Kidney (tissue), 22 donors: Measurements from ENCODE around the gene ACAA1. TPM values are rescaled to one million over a fixed set of nuclear protein-coding genes. Genes with fewer than 3 reads are reported as not detected.
A peak's percentile ranks its signal among the peaks of the same experiment; 100 is the strongest.

Experiments
- DNase-seq, 5 donors: peaks; one replicate each; pipeline ENCODE4 v3.0.0-alpha.2; 2013 to 2020
- FAIRE-seq: peaks from 2 replicates; lab custom pipeline; 2012; peaks lifted over from hg19 to GRCh38; lab: Jason Lieb, UNC
- H3K27ac ChIP-seq, 2 donors: one replicate each; pipeline ENCODE4 v1.7.0; 2013; ENCODE audit warnings: low read depth in 2 of 2, low read length in 2 of 2, inconsistent platforms in 1 of 2
- H3K27me3 ChIP-seq: one replicate; pipeline ENCODE4 v1.7.1; 2013; ENCODE audit warnings: low read length, inconsistent platforms; ENCODE audit not compliant: control insufficient read depth, insufficient read depth
- H3K36me3 ChIP-seq, 3 donors: one replicate each; pipeline versions ENCODE4 v1.7.0 to v1.7.1; 2013; ENCODE audit warnings: low read length in 3 of 3, control low read depth in 1 of 3, inconsistent platforms in 1 of 3; ENCODE audit not compliant: insufficient read depth in 3 of 3, control insufficient read depth in 2 of 3
- H3K4me1 ChIP-seq, 3 donors: one replicate each; pipeline versions ENCODE4 v1.7.0 to v1.7.1; 2013; ENCODE audit warnings: low read length in 3 of 3, inconsistent platforms in 1 of 3, low read depth in 1 of 3; ENCODE audit not compliant: control insufficient read depth in 2 of 3, insufficient read depth in 2 of 3
- H3K4me3 ChIP-seq, 3 donors: one replicate each; pipeline versions ENCODE4 v1.7.0 to v1.8.1; 2013; ENCODE audit warnings: low read length in 3 of 3, control low read depth in 1 of 3, inconsistent platforms in 1 of 3
- H3K9ac ChIP-seq, 3 donors: one replicate each; pipeline versions ENCODE4 v1.7.0 to v1.7.1; 2013; ENCODE audit warnings: low read length in 3 of 3, control low read depth in 1 of 3, inconsistent platforms in 1 of 3
- H3K9me3 ChIP-seq, 3 donors: one replicate each; pipeline versions ENCODE4 v1.7.0 to v1.7.1; 2013; ENCODE audit warnings: low read length in 3 of 3, control low read depth in 1 of 3, inconsistent platforms in 1 of 3; ENCODE audit not compliant: control insufficient read depth in 2 of 3, insufficient read depth in 1 of 3
- CTCF ChIP-seq: IDR thresholded peaks from 3 replicates; pipeline ENCODE4 v1.5.1; 2012; ENCODE audit warnings: mild to moderate bottlenecking, moderate library complexity, borderline replicate concordance; ENCODE audit not compliant: insufficient read depth; ENCODE audit errors: extremely low read depth
- intact Hi-C: fragments of 100-400 bp; cut with DNase I; formaldehyde crosslinking; loops from one replicate; pipeline ENCODE4 v1.11.1; 2022
- long read RNA-seq, 10 donors: library from polyadenylated mRNA in 1 of 10; unstranded in 1 of 10; transcript quantifications; one replicate each; pipeline ENCODE4 v2.0.0 and lab custom pipeline, GENCODE V29; 2021 to 2026
- polyA plus RNA-seq: library from polyadenylated mRNA; stranded (reverse); fragments of 350-450 nt; fragmentation: Illumina TruSeq; extraction: RNeasy Lipid Tissue Mini Kit (QIAGEN cat#74804); gene quantifications from one replicate; pipeline ENCODE4 v1.2.3, GENCODE V29; 2014; ENCODE audit warnings: low read depth, low replicate concordance; ENCODE audit not compliant: insufficient read depth
- total RNA-seq: library from RNA; stranded (reverse); fragmentation: NEBNext Ultra II Directional; extraction: Animal tissue kit (Norgen Biotek cat#: 25700); gene quantifications from one replicate; pipeline ENCODE4 v1.2.1, GENCODE V29; 2021
- donor health status: control.
- donor health status: control.
- donor health status: control.
- donor health status: control.
- donor health status: control.
- donor health status: DM: yes; HTN: yes; CAD: no.
- donor health status: Normal renal cell carcinoma (clear cell type).

ACAA1 gene
- total RNA-seq (90.0 TPM), polyA plus RNA-seq (566 TPM)
- long read RNA-seq, donor 1, transcript ACAA1-202 (12 exons, 1,785 nt): major isoform, 9 of 17 reads
- long read RNA-seq, donor 1, partial matches to known transcripts: 6 of 17 reads
- long read RNA-seq, donor 1, other reads (novel, unspliced or antisense): 0 of 17 reads
- long read RNA-seq, donor 2, transcript ACAA1-202 (12 exons, 1,785 nt): major isoform, 24 of 48 reads
- long read RNA-seq, donor 2, partial matches to known transcripts: 18 of 48 reads
- long read RNA-seq, donor 2, other reads (novel, unspliced or antisense): 0 of 48 reads
- long read RNA-seq, donor 3, transcript ACAA1-202 (12 exons, 1,785 nt): major isoform, 34 of 56 reads
- long read RNA-seq, donor 3, partial matches to known transcripts: 12 of 56 reads
- long read RNA-seq, donor 3, other reads (novel, unspliced or antisense): 5 of 56 reads
- long read RNA-seq, donor 4, transcript ACAA1-215 (3 exons, 876 nt): minor isoform, 5 of 51 reads
- long read RNA-seq, donor 4, transcript ACAA1-202 (12 exons, 1,785 nt): major isoform, 31 of 51 reads
- long read RNA-seq, donor 4, partial matches to known transcripts: 13 of 51 reads
- long read RNA-seq, donor 4, other reads (novel, unspliced or antisense): 0 of 51 reads
- long read RNA-seq, donor 5: 0 reads
- long read RNA-seq, donor 6, transcript ACAA1-202 (12 exons, 1,785 nt): major isoform, 17 of 20 reads
- long read RNA-seq, donor 6, partial matches to known transcripts: 0 of 20 reads
- long read RNA-seq, donor 6, other reads (novel, unspliced or antisense): 0 of 20 reads
- long read RNA-seq, donor 7, transcript ACAA1-202 (12 exons, 1,785 nt): major isoform, 68 of 120 reads
- long read RNA-seq, donor 7, partial matches to known transcripts: 10 of 120 reads
- long read RNA-seq, donor 7, other reads (novel, unspliced or antisense): 38 of 120 reads
- long read RNA-seq, donor 8, transcript ACAA1-202 (12 exons, 1,785 nt): major isoform, 18 of 19 reads
- long read RNA-seq, donor 8, partial matches to known transcripts: 0 of 19 reads
- long read RNA-seq, donor 8, other reads (novel, unspliced or antisense): 0 of 19 reads
- long read RNA-seq, donor 9, transcript ACAA1-202 (12 exons, 1,785 nt): major isoform, 7 of 10 reads
- long read RNA-seq, donor 9, partial matches to known transcripts: 0 of 10 reads
- long read RNA-seq, donor 9, other reads (novel, unspliced or antisense): 0 of 10 reads
- long read RNA-seq, donor 10, transcript ACAA1-202 (12 exons, 1,785 nt): major isoform, 21 of 38 reads
- long read RNA-seq, donor 10, partial matches to known transcripts: 13 of 38 reads
- long read RNA-seq, donor 10, other reads (novel, unspliced or antisense): 0 of 38 reads

GRCh38 chr3:38136777-38137614 is at the start of gene ACAA1:
Gene ACAA1, minus strand, starts transcription at chr3:38137127. Its CDS starts 92 bp downstream, at chr3:38137035.
- intact Hi-C loops: no loop called here
- peak; percentile 98 for FAIRE-seq
- H3K27ac ChIP-seq: peak within 1 kb of the TSS; percentile 85 to 97

GRCh38 chr3:38177181-38177580 is 40.3 kb upstream of the ACAA1 start:
- DNase-seq: no peak
- no peak overlapping the region for H3K4me3 ChIP-seq
- H3K4me1 ChIP-seq: peaks cover 0 to 7% (median 4%) of the 10 kb centered on the region in 3 donors
- FAIRE-seq: no peak
- no peaks in the 10 kb centered on the region for H3K9me3 ChIP-seq
- H3K27me3 ChIP-seq: no peaks in the 10 kb centered on the region
- H3K36me3 ChIP-seq: no peaks in the 10 kb centered on the region
- no peak overlapping the region for H3K9ac ChIP-seq
- intact Hi-C loops: no loop called here
- TF ChIP-seq CTCF: no peak
- H3K27ac ChIP-seq: no peak overlapping the region

More at GRCh38 chr3:38136777-38137614, at the start of gene ACAA1:
- DNase-seq: peak; percentile 99 to 100 (median 100)
- peaks cover 3 to 33% (median 20%) of the 10 kb centered on the region in 3 donors for H3K36me3 ChIP-seq
- H3K4me1 ChIP-seq: peaks cover 0 to 40% (median 40%) of the 10 kb centered on the region in 3 donors
- H3K9me3 ChIP-seq: no peaks in the 10 kb centered on the region
- no peak for TF ChIP-seq CTCF
- peak within 1 kb of the TSS; percentile 54 to 80 (median 80) for H3K9ac ChIP-seq
- peak within 1 kb of the TSS; percentile 74 to 85 (median 82) for H3K4me3 ChIP-seq
- no peaks in the 10 kb centered on the region for H3K27me3 ChIP-seq
